Measurements from ENCODE around the gene SYN1.
"Not testable (repeated sequence)": the region's sequence is repeated elsewhere in the genome, so short reads cannot be mapped to it uniquely, and the experiment has no call there.

The SYN1 gene

DNA sequence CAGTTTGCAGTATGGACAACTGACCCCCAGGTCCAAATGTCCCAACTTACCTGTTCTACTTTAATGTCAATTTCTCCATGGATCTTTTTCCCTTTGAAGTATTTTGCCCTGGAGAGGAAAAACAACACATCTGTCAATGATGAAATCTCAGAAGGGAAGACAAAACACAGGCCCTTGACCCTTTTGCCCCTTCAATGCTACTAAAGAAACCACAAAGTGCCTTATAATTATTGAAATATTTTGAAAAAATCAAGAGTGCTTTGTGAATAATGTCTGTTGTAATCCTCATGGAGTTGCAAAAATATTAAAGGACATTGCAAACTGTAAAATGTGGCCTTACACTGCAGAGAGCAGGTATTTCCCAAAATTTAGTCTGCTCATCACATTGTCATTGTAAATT is 12.6 kb downstream of the SYN1 start:
- Histone ChIP-seq H3K79me2 (no peaks in the 10 kb centered on the region), H3K36me3 (ENCODE audit: control insufficient read depth, insufficient read depth, low read length) (no peaks in the 10 kb centered on the region)
- TF ChIP-seq, protein P1, sequence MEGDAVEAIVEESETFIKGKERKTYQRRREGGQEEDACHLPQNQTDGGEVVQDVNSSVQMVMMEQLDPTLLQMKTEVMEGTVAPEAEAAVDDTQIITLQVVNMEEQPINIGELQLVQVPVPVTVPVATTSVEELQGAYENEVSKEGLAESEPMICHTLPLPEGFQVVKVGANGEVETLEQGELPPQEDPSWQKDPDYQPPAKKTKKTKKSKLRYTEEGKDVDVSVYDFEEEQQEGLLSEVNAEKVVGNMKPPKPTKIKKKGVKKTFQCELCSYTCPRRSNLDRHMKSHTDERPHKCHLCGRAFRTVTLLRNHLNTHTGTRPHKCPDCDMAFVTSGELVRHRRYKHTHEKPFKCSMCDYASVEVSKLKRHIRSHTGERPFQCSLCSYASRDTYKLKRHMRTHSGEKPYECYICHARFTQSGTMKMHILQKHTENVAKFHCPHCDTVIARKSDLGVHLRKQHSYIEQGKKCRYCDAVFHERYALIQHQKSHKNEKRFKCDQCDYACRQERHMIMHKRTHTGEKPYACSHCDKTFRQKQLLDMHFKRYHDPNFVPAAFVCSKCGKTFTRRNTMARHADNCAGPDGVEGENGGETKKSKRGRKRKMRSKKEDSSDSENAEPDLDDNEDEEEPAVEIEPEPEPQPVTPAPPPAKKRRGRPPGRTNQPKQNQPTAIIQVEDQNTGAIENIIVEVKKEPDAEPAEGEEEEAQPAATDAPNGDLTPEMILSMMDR (IDR thresholded peaks at IDR 0.05), result no peak

DNA sequence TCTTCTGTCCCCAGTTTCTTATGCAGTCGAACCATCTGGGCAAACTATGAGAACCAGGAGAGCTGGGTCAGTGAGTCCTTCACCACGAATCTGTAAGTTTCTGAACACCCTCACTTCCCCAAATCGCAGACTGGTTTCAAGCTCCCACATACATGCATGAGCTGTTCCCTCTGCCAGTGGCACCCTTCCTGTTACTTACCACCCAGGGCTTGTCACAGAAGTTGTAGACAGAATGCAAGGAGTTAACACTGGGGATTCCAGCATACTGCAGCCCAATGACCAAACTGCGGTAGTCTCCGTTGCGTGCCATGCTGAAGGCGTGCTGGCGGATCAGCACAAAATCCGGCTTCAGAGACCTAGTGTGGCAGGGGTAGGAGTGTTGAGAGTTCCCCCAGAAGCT is 14.6 kb downstream of the SYN1 start:
- Histone ChIP-seq H3K4me1 (no peaks in the 10 kb centered on the region), H3K27ac (no peak overlapping the region), H3K9ac (no peak overlapping the region), H3K79me2 (no peaks in the 10 kb centered on the region), H3K9me3 (ENCODE audit: control insufficient read depth, low read length) (no peaks in the 10 kb centered on the region), H3K36me3 (ENCODE audit: control insufficient read depth, insufficient read depth, low read length) (no peaks in the 10 kb centered on the region), H2AFZ (no peak overlapping the region), H3K27me3 (ENCODE audit: control insufficient read depth, insufficient read depth, low read length) (no peaks in the 10 kb centered on the region), H3K4me2 (ENCODE audit: low read length) (no peak overlapping the region), H3K4me3 (ENCODE audit: low read depth, low read length) (no peak overlapping the region)
- TF ChIP-seq, protein P1 (IDR thresholded peaks at IDR 0.05), result no peak

More for the DNA sequence above, 12.6 kb downstream of the SYN1 start:
- no peak overlapping the region for H3K27ac ChIP-seq
- H3K27me3 ChIP-seq (ENCODE audit: control insufficient read depth, insufficient read depth, low read length), result no peaks in the 10 kb centered on the region
- H2AFZ ChIP-seq, result no peak overlapping the region
- no peaks in the 10 kb centered on the region for H3K9me3 ChIP-seq (ENCODE audit: control insufficient read depth, low read length)
- H3K4me1 ChIP-seq, result peaks cover 6% of the 10 kb centered on the region
- no peak overlapping the region for H3K4me3 ChIP-seq (ENCODE audit: low read depth, low read length)
- H3K4me2 ChIP-seq (ENCODE audit: low read length), result no peak overlapping the region
- H3K9ac ChIP-seq, result no peak overlapping the region

DNA sequence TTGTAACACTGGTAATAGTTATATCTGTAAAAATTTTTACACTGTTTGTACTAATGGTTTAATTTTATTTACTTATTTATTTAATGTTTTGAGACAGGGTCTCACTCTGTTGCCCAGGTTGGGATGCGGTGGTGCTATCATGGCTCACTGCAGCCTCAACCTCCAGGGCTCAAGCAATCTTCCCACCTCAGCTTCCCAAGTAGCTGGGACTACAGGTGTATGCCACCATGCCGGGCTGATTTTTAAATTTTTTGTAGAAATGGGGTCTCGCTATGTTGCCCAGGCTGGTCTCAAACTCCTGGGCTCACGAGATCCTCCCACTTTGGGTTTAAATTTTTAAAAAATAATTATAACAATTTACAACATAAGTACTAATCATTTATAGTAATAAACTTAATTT is 16.5 kb downstream of the SYN1 start:
- H3K79me2 ChIP-seq; H3K36me3 ChIP-seq (ENCODE audit: control insufficient read depth, insufficient read depth, low read length); H3K9ac ChIP-seq; H3K4me2 ChIP-seq (ENCODE audit: low read length); H3K9me3 ChIP-seq (ENCODE audit: control insufficient read depth, low read length); H3K4me1 ChIP-seq; H3K4me3 ChIP-seq (ENCODE audit: low read depth, low read length); H3K27ac ChIP-seq; H3K27me3 ChIP-seq (ENCODE audit: control insufficient read depth, insufficient read depth, low read length); H2AFZ ChIP-seq: not testable (repeated sequence)

DNA sequence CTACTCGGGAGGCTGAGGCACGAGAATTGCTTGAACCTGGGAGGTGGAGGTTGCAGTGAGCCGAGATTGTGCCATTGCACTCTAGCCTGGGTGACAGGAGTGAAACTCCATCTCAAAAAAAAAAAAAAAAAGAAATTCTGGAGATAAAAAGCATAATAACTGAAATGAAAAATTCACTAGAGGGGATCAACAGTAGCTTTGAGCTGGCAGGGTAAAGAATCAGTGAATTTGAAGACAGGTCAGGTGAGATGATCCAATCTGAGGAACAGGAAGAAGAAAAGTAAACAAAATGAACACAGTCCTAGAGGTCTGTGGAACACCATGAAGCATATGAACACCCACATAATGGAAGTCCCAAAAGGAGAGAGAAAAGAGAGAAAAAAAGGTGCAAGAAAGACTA is 22.4 kb downstream of the SYN1 start:
- Histone ChIP-seq H3K36me3 (ENCODE audit: control insufficient read depth, insufficient read depth, low read length) (no peaks in the 10 kb centered on the region), H3K9me3 (ENCODE audit: control insufficient read depth, low read length) (no peaks in the 10 kb centered on the region), H3K9ac (no peak overlapping the region), H3K79me2 (no peaks in the 10 kb centered on the region), H3K4me2 (ENCODE audit: low read length) (no peak overlapping the region), H3K4me3 (ENCODE audit: low read depth, low read length) (no peak overlapping the region), H2AFZ (no peak overlapping the region), H3K27ac (no peak overlapping the region), H3K27me3 (ENCODE audit: control insufficient read depth, insufficient read depth, low read length) (no peaks in the 10 kb centered on the region), H3K4me1 (no peaks in the 10 kb centered on the region)
- TF ChIP-seq, protein P1 (IDR thresholded peaks at IDR 0.05), result no peak

DNA sequence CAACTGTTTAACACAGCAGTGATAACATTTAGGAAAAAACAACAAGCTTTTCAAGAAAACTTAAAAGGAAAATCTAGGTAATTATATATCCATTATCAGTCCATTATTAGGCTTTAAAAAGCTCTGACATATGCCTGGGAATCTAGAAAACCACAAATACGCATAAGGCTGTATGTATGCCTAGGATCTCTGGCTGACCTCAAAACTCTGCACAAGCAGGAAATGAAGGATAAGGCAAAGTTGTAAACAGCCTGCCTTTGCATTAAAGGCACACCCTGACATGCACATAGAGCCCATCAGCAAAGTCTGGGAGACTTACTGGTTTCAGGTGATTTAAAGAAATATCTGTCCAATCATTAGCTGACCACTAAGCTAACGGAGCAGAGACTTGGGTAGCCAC is 23.4 kb downstream of the SYN1 start:
- Histone ChIP-seq H3K27ac (no peak overlapping the region), H3K4me1 (no peaks in the 10 kb centered on the region)
- TF ChIP-seq, protein P1 (IDR thresholded peaks at IDR 0.05), result no peak

More for the DNA sequence above, 23.4 kb downstream of the SYN1 start:
- H3K9ac ChIP-seq, result no peak overlapping the region
- H3K9me3 ChIP-seq (ENCODE audit: control insufficient read depth, low read length), result no peaks in the 10 kb centered on the region
- no peaks in the 10 kb centered on the region for H3K27me3 ChIP-seq (ENCODE audit: control insufficient read depth, insufficient read depth, low read length)
- H2AFZ ChIP-seq, result no peak overlapping the region
- no peak overlapping the region for H3K4me2 ChIP-seq (ENCODE audit: low read length)
- no peaks in the 10 kb centered on the region for H3K36me3 ChIP-seq (ENCODE audit: control insufficient read depth, insufficient read depth, low read length)
- H3K4me3 ChIP-seq (ENCODE audit: low read depth, low read length), result no peak overlapping the region
- no peaks in the 10 kb centered on the region for H3K79me2 ChIP-seq

Data from parathyroid adenoma (tissue), 2 donors.